Measurements from ENCODE around the gene CNOT6. TPM values are rescaled to one million over a fixed set of nuclear protein-coding genes. Genes with fewer than 3 reads are reported as not detected.

The CNOT6 gene
- total and polyA plus RNA-seq, 4 donors = 8.7 to 51.1 (median 14.8) TPM

- WGBS, 2 donors = 78 to 88% methylated on average over 15 of the region's 15 CpGs
- ATAC-seq (ENCODE audit: insufficient read depth, low FRiP score) = no peak
- Histone ChIP-seq H3K4me3 (no peak overlapping the region), H3K27me3 (ENCODE audit: control insufficient read depth in 3 of 3, insufficient read depth in 3 of 3, low read length in 2 of 3) (no peaks in the 10 kb centered on the region), H3K4me1 (ENCODE audit: control insufficient read depth in 5 of 5, insufficient read depth in 5 of 5, low read length in 5 of 5) (peaks cover 0 to 20% (median 0%) of the 10 kb centered on the region in 5 donors), H3K9ac (ENCODE audit: insufficient read depth in 1 of 2, low read length in 2 of 2) (no peak overlapping the region), H3K9me3 (ENCODE audit: control insufficient read depth in 4 of 4, insufficient read depth in 3 of 4, low read length in 3 of 4) (peaks cover 0 to 2% (median 0%) of the 10 kb centered on the region in 4 donors), H3K27ac (ENCODE audit: low read depth in 1 of 2, low read length in 1 of 2) (no peak overlapping the region), H3K36me3 (ENCODE audit: control insufficient read depth in 4 of 4, insufficient read depth in 4 of 4, low read length in 4 of 4) (peaks cover 0 to 2% (median 0%) of the 10 kb centered on the region in 4 donors)
- TF ChIP-seq, protein P1, sequence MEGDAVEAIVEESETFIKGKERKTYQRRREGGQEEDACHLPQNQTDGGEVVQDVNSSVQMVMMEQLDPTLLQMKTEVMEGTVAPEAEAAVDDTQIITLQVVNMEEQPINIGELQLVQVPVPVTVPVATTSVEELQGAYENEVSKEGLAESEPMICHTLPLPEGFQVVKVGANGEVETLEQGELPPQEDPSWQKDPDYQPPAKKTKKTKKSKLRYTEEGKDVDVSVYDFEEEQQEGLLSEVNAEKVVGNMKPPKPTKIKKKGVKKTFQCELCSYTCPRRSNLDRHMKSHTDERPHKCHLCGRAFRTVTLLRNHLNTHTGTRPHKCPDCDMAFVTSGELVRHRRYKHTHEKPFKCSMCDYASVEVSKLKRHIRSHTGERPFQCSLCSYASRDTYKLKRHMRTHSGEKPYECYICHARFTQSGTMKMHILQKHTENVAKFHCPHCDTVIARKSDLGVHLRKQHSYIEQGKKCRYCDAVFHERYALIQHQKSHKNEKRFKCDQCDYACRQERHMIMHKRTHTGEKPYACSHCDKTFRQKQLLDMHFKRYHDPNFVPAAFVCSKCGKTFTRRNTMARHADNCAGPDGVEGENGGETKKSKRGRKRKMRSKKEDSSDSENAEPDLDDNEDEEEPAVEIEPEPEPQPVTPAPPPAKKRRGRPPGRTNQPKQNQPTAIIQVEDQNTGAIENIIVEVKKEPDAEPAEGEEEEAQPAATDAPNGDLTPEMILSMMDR (IDR thresholded peaks at IDR 0.05; ENCODE audit: control extremely low read depth, extremely low read depth) = no peak
- no peak for DNase-seq
Measured at GRCh38 chr5:180626661-180627385, 132.6 kb downstream of the CNOT6 start.

DNA sequence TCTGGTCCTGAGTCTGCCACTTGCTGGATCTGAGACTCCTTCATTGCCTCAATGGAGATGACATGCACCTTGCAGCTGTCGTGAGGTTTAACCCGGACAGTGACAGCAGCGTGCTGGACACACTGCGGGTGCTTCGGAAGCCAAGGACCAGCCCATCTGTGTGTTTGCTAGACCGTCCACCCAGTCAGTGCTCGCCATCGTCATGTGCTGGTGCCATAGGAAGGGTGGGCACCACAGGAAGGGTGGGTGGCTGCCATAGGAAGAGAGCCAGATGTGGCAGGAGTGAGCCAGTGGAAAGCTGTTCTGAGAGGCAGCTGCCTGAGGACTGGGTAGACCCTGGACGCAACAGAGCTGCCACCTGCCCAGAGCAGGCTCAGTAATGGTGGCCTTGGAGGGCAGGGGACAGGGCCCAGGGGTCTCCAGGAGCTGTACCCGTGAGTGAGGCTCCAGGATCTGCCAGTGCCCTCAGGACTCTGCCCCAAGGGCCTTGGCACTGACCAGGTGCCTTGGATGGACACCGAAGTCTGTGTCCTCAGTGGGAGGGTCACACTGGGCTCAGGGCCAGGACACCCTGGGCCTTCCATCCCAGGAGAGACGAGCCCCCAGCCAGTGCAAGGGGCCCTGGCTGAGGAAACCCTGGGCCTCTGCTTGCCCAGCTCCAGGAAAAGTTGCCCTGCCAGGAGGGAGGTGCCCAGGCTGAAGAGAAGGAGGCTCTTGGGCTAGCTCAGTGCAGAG is 133.4 kb downstream of the CNOT6 start:
- Histone ChIP-seq H3K27me3 (ENCODE audit: control insufficient read depth in 3 of 3, insufficient read depth in 3 of 3, low read length in 2 of 3) (no peaks in the 10 kb centered on the region), H3K4me3 (no peak overlapping the region), H3K9ac (ENCODE audit: insufficient read depth in 1 of 2, low read length in 2 of 2) (no peak overlapping the region), H3K36me3 (ENCODE audit: control insufficient read depth in 4 of 4, insufficient read depth in 4 of 4, low read length in 4 of 4) (peaks cover 0 to 2% (median 0%) of the 10 kb centered on the region in 4 donors), H3K9me3 (ENCODE audit: control insufficient read depth in 4 of 4, insufficient read depth in 3 of 4, low read length in 3 of 4) (peaks cover 0 to 2% (median 0%) of the 10 kb centered on the region in 4 donors), H3K4me1 (ENCODE audit: control insufficient read depth in 5 of 5, insufficient read depth in 5 of 5, low read length in 5 of 5) (peaks cover 0 to 23% (median 0%) of the 10 kb centered on the region in 5 donors), H3K27ac (ENCODE audit: low read depth in 1 of 2, low read length in 1 of 2) (no peak overlapping the region)
- WGBS, 2 donors = 77 to 81% methylated on average over 12 of the region's 12 CpGs
- ATAC-seq (ENCODE audit: insufficient read depth, low FRiP score) = no peak
- TF ChIP-seq, protein P1 (IDR thresholded peaks at IDR 0.05; ENCODE audit: control extremely low read depth, extremely low read depth) = no peak
- DNase-seq = no peak

Small RNA genes lying within 50 kb of the gene (small RNA-seq; reads per million reads assigned to genes)
- gene RNU6-525P (ENCODE audit: low replicate concordance) = not detected

Other genes starting within 250 kb of the CNOT6 start
- 10 to 100 TPM; 30.5 to 38.1 TPM for gene MAPK9, start 202.3 kb upstream of the CNOT6 start, total RNA-seq
- 10 to 100 TPM; 13.1 to 16.6 TPM for gene MAPK9, start 202.3 kb upstream of the CNOT6 start, polyA plus RNA-seq
- 10 to 100 TPM; 19.7 to 26.6 TPM for gene GFPT2, start 141.0 kb upstream of the CNOT6 start, total RNA-seq
- gene GFPT2, start 141.0 kb upstream of the CNOT6 start, polyA plus RNA-seq = 10 to 100 TPM; 11.1 to 14.9 TPM
- 1,000 to 10,000 TPM in 1 of 2 donors, 100 to 1,000 TPM in 1; 119 to 1,453 TPM for gene SCGB3A1, start 97.1 kb downstream of the CNOT6 start, total RNA-seq
- gene SCGB3A1, start 97.1 kb downstream of the CNOT6 start, polyA plus RNA-seq = 1,000 to 10,000 TPM in 1 of 2 donors, 100 to 1,000 TPM in 1; 595 to 3,799 TPM
- 10 to 100 TPM; 34.3 to 42.1 TPM for gene FLT4, start 155.2 kb downstream of the CNOT6 start, total RNA-seq
- 10 to 100 TPM; 12.6 to 16.2 TPM for gene FLT4, start 155.2 kb downstream of the CNOT6 start, polyA plus RNA-seq
- gene OR2Y1, start 245.7 kb downstream of the CNOT6 start, total RNA-seq = not detected
- gene OR2Y1, start 245.7 kb downstream of the CNOT6 start, polyA plus RNA-seq = not detected

All from lung (tissue), 13 donors.